Measurements from ENCODE around the gene PEG3. TPM values are rescaled to one million over a fixed set of nuclear protein-coding genes. Genes with fewer than 3 reads are reported as not detected.
A peak's percentile ranks its signal among the peaks of the same experiment; 100 is the strongest.

Gene PEG3
- total RNA-seq, result 10 to 100 TPM in 1 of 5 donors, 1 to 10 TPM in 3, under 1 TPM in 1; 0.72 to 38.2 (median 2.3) TPM
- polyA plus RNA-seq, result 1 to 10 TPM; 1.1 to 3.2 (median 1.4) TPM
- long read RNA-seq, donor 1, full-length matches to known transcripts, result 3 of 3 reads
- long read RNA-seq, donor 1, partial matches to known transcripts, result 0 of 3 reads
- long read RNA-seq, donor 1, other reads (novel, unspliced or antisense), result 0 of 3 reads
- long read RNA-seq, donor 2, full-length matches to known transcripts, result 9 of 9 reads
- long read RNA-seq, donor 2, partial matches to known transcripts, result 0 of 9 reads
- long read RNA-seq, donor 2, other reads (novel, unspliced or antisense), result 0 of 9 reads
- long read RNA-seq, donor 3, full-length matches to known transcripts, result 7 of 7 reads
- long read RNA-seq, donor 3, partial matches to known transcripts, result 0 of 7 reads
- long read RNA-seq, donor 3, other reads (novel, unspliced or antisense), result 0 of 7 reads
- long read RNA-seq, donor 4, result 0 reads
- long read RNA-seq, donor 5, full-length matches to known transcripts, result 19 of 26 reads
- long read RNA-seq, donor 5, partial matches to known transcripts, result 7 of 26 reads
- long read RNA-seq, donor 5, other reads (novel, unspliced or antisense), result 0 of 26 reads
- long read RNA-seq, donor 6, full-length matches to known transcripts, result 12 of 20 reads
- long read RNA-seq, donor 6, partial matches to known transcripts, result 0 of 20 reads
- long read RNA-seq, donor 6, other reads (novel, unspliced or antisense), result 8 of 20 reads
- long read RNA-seq, donor 7, full-length matches to known transcripts, result 2 of 2 reads
- long read RNA-seq, donor 7, partial matches to known transcripts, result 0 of 2 reads
- long read RNA-seq, donor 7, other reads (novel, unspliced or antisense), result 0 of 2 reads
- long read RNA-seq, donor 8, full-length matches to known transcripts, result 4 of 4 reads
- long read RNA-seq, donor 8, partial matches to known transcripts, result 0 of 4 reads
- long read RNA-seq, donor 8, other reads (novel, unspliced or antisense), result 0 of 4 reads
- long read RNA-seq, donor 9, full-length matches to known transcripts, result 3 of 3 reads
- long read RNA-seq, donor 9, partial matches to known transcripts, result 0 of 3 reads
- long read RNA-seq, donor 9, other reads (novel, unspliced or antisense), result 0 of 3 reads
- long read RNA-seq, donor 10, full-length matches to known transcripts, result 1 of 1 reads
- long read RNA-seq, donor 10, partial matches to known transcripts, result 0 of 1 reads
- long read RNA-seq, donor 10, other reads (novel, unspliced or antisense), result 0 of 1 reads

DNA sequence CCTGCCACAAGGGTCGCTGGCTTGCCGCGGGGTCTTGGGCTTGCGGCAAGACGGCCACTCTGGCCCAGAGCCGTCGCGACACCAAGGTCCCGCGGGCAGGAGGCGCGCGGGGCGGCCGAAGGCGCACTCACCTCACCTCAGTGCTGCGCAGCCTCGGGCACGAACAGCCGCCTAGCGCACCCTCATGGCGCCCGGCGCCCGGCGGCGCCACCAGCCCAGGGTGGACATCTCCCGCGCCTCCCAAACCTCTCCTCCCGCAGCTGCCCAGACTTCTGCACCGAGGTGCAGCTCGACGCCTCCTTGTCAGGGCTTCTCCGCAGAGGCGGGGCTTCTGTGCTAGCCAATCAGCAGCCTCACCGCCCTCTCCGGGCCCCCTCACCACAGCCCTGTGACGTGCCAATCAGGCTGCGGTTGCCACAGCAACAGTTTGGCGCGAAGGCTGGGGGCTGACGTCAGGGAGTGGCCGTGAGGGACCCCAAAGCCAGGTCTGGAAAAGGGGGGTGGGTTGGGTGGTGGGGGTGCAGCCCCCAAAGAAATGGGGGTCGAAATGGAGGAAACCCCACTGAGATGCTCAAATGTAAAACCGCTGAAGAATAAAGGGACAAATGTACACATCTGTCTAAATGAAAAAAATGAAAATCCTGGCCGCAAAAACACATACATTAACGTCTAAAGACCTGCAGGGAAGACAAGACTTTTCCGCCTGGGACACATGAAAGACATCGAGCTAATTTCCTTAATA is at the start of gene PEG3, which contains the start of gene ZIM2:
PEG3 (minus strand) TSS at position 276 of the 742 bp plus-strand sequence. CDS start 16,071 bp downstream, outside the sequence.
ZIM2 (minus strand) TSS at position 276 of the 742 bp plus-strand sequence. CDS start 16,449 bp downstream, outside the sequence.
- H3K9me3 ChIP-seq, result peaks cover 4 to 57% (median 36%) of the 10 kb centered on the region in 4 donors
- peak within 1 kb of the TSS; percentile 34 to 85 (median 73) for H3K27ac ChIP-seq
- H3K36me3 ChIP-seq, result no peaks in the 10 kb centered on the region
- TF ChIP-seq POLR2AphosphoS5 (IDR thresholded peaks at IDR 0.05), result peak in 1 of 3 donors; percentile 34
- TF ChIP-seq, protein P1, sequence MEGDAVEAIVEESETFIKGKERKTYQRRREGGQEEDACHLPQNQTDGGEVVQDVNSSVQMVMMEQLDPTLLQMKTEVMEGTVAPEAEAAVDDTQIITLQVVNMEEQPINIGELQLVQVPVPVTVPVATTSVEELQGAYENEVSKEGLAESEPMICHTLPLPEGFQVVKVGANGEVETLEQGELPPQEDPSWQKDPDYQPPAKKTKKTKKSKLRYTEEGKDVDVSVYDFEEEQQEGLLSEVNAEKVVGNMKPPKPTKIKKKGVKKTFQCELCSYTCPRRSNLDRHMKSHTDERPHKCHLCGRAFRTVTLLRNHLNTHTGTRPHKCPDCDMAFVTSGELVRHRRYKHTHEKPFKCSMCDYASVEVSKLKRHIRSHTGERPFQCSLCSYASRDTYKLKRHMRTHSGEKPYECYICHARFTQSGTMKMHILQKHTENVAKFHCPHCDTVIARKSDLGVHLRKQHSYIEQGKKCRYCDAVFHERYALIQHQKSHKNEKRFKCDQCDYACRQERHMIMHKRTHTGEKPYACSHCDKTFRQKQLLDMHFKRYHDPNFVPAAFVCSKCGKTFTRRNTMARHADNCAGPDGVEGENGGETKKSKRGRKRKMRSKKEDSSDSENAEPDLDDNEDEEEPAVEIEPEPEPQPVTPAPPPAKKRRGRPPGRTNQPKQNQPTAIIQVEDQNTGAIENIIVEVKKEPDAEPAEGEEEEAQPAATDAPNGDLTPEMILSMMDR (IDR thresholded peaks at IDR 0.05), result no peak
- H3K4me1 ChIP-seq, result no peaks in the 10 kb centered on the region
- H3K4me3 ChIP-seq, result peak within 1 kb of the TSS; percentile 36 to 51 (median 47)
- peaks cover 0 to 31% (median 9%) of the 10 kb centered on the region in 3 donors for H3K27me3 ChIP-seq
- intact Hi-C loops (cut with DNase I; ENCODE audit: low total_unique reads), result no loop called here
- 43 to 70% (median 51%) methylated on average over 37 to 49 of the region's 49 CpGs for WGBS, 5 donors
- peak in 1 of 2 donors; percentile 94 for DNase-seq

DNA sequence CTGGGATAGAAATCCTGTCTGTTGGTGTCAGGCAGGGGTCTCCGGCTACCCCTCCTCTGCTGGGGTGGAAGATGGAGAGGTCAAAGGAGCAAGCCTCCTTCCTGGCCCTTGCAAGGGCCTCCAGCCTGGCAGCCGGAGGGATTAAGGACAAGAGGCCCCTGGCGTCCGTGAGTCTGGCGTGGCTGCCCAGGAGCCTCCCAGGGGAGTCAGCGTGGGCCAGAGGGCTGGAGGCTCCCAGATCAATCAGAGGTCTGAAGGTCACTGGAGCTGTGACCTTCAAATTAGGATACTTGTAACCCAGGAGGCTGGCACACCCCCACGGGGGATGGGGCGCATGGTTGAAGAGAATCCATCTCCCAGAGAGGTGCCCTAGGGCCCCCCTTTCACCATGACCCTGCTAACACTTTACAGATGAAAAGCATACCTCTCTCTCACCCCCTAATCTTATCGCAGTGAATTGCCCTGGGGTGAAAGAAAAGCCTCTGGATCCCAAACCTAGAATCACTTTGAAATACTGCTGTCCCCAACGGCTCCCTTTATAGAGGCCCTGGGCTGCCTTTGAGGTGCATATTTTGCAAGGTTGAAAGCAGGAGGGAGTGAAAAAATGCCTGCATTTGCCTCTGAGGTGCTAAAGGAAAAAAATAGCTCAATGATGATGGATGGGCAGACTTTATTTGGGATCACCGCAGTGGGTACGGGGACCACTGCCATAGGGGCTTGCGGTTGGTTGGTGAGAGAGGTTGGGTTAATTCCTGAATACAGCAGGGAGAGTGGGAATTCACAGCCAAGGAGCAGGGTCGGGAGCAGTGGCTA is 44.9 kb upstream of the PEG3 start:
- H3K4me3 ChIP-seq, result no peak overlapping the region

DNA sequence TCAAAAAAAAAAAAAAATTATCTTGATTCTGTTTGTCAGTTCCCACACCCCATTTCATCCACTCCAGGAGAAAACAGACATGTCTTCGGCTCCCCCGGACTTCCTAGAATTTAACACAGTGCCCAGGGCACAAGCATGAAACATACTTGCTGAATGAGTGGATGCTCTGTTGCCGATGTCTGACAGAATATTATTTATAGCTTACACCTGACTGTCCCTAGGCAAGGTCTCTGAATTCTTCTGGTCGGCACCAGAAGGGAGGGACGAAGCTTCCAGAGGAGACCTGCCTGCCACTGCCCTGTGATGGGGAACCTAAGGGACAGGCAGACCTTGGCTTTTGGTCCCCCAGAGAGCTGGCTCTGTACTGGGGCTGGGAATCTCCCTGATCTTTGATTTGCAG is 43.9 kb upstream of the PEG3 start:
- peaks cover 0 to 8% (median 0%) of the 10 kb centered on the region in 3 donors for H3K27me3 ChIP-seq
- peaks cover 0 to 82% (median 44%) of the 10 kb centered on the region in 4 donors for H3K9me3 ChIP-seq
- intact Hi-C loops (cut with DNase I; ENCODE audit: low total_unique reads), result no loop called here
- no peak overlapping the region for H3K27ac ChIP-seq
- TF ChIP-seq POLR2AphosphoS5 (IDR thresholded peaks at IDR 0.05) (no peak), EP300 (IDR thresholded peaks at IDR 0.05) (no peak), POLR2A (IDR thresholded peaks at IDR 0.05) (no peak)
- TF ChIP-seq, protein P1 (IDR thresholded peaks at IDR 0.05), result no peak
- 73 to 79% (median 73%) methylated on average over 5 of the region's 5 CpGs for WGBS, 5 donors
- DNase-seq, result peak in 1 of 2 donors; percentile 11
- no peaks in the 10 kb centered on the region for H3K4me1 ChIP-seq
- no peak overlapping the region for H3K4me3 ChIP-seq
- no peaks in the 10 kb centered on the region for H3K36me3 ChIP-seq

More for the DNA sequence above, 44.9 kb upstream of the PEG3 start:
- no peak for DNase-seq
- WGBS, 5 donors, result 20 to 36% (median 25%) methylated on average over 11 to 14 of the region's 14 CpGs
- H3K27me3 ChIP-seq, result peaks cover 0 to 8% (median 0%) of the 10 kb centered on the region in 3 donors
- no peaks in the 10 kb centered on the region for H3K4me1 ChIP-seq
- H3K27ac ChIP-seq, result no peak overlapping the region
- H3K36me3 ChIP-seq, result no peaks in the 10 kb centered on the region
- no peak for TF ChIP-seq POLR2AphosphoS5 (IDR thresholded peaks at IDR 0.05)
- intact Hi-C loops (cut with DNase I; ENCODE audit: low total_unique reads), result no loop called here
- peaks cover 0 to 85% (median 44%) of the 10 kb centered on the region in 4 donors for H3K9me3 ChIP-seq

All from stomach (tissue), 19 donors.